Naive thymus-derived CD4-positive, alpha-beta T cell (primary cell): Measurements from ENCODE around the gene KDM3A. TPM values are rescaled to one million over a fixed set of nuclear protein-coding genes. Genes with fewer than 3 reads are reported as not detected.

Experiments used
- ATAC-seq: fragments of 150-1000 bp; cut with Tn5 transposase; 2 replicates; pipeline ENCODE4 v1.10.0; 2021; ENCODE audit warnings: mild to moderate bottlenecking, moderate library complexity
- CTCF ChIA-PET: fragments of 350-600 bp; sonication (Branson Sonifier 250); formaldehyde crosslinking; loops from one replicate; lab custom pipeline; 2021; ENCODE audit warnings: antibody characterized with exemption; lab: Charles Lee
- POLR2A ChIA-PET: fragments of 350-600 bp; sonication (Branson Sonifier 250); formaldehyde crosslinking; loops from one replicate; lab custom pipeline; 2021; ENCODE audit warnings: antibody characterized with exemption, inconsistent platforms; lab: Charles Lee
- DNase-seq, 9 donors: peaks; one replicate each; pipeline versions ENCODE4 v3.0.0 to v3.0.0-alpha.2; 2020 to 2022; ENCODE audit warnings: mixed read lengths in 1 of 9
- H3K27ac ChIP-seq: one replicate; pipeline ENCODE4 v1.7.0; 2013; ENCODE audit warnings: mild to moderate bottlenecking, low read depth, low read length, moderate library complexity
- H3K27me3 ChIP-seq, 2 donors: one replicate each; pipeline ENCODE4 v1.7.0; 2013; ENCODE audit warnings: low read length in 2 of 2, mild to moderate bottlenecking in 2 of 2, moderate library complexity in 2 of 2; ENCODE audit not compliant: control insufficient read depth in 2 of 2, insufficient read depth in 2 of 2
- H3K36me3 ChIP-seq, 3 experiments: 1 replicate in 2 of 3; 2 replicates in 1 of 3; pipeline ENCODE4 v1.7.0; 2013; ENCODE audit warnings: low read length in 3 of 3, mild to moderate bottlenecking in 3 of 3, moderate library complexity in 1 of 3; ENCODE audit not compliant: insufficient read depth in 3 of 3, control insufficient read depth in 2 of 3
- H3K4me1 ChIP-seq, 2 donors: one replicate each; pipeline ENCODE4 v1.7.0; 2013; ENCODE audit warnings: low read length in 2 of 2, mild to moderate bottlenecking in 2 of 2, moderate library complexity in 1 of 2; ENCODE audit not compliant: control insufficient read depth in 2 of 2, insufficient read depth in 2 of 2
- H3K4me3 ChIP-seq: 2 replicates; pipeline ENCODE4 v1.7.0; 2013; ENCODE audit warnings: mild to moderate bottlenecking, low read length
- H3K9me3 ChIP-seq, 3 experiments: 1 replicate in 2 of 3; 2 replicates in 1 of 3; pipeline ENCODE4 v1.7.0; 2013; ENCODE audit warnings: low read length in 3 of 3; ENCODE audit not compliant: control insufficient read depth in 2 of 3
- H3K27ac Mint-ChIP-seq, 9 donors: one replicate each; pipeline ENCODE4 v1.8.0; 2020 to 2022; ENCODE audit warnings: mixed read lengths in 9 of 9, mild to moderate bottlenecking in 8 of 9, moderate library complexity in 5 of 9, inconsistent platforms in 2 of 9
- H3K27me3 Mint-ChIP-seq, 5 donors: one replicate each; pipeline ENCODE4 v1.8.0; 2021 to 2022; ENCODE audit warnings: mixed read lengths in 5 of 5, mild to moderate bottlenecking in 1 of 5
- H3K36me3 Mint-ChIP-seq, 5 donors: one replicate each; pipeline ENCODE4 v1.8.0; 2020 to 2022; ENCODE audit warnings: mixed read lengths in 5 of 5, mild to moderate bottlenecking in 3 of 5, inconsistent platforms in 1 of 5
- H3K4me1 Mint-ChIP-seq, 7 donors: one replicate each; pipeline ENCODE4 v1.8.0; 2020 to 2022; ENCODE audit warnings: mixed read lengths in 7 of 7, mild to moderate bottlenecking in 3 of 7, inconsistent platforms in 1 of 7
- H3K4me3 Mint-ChIP-seq, 10 donors: one replicate each; pipeline ENCODE4 v1.8.0; 2020 to 2022; ENCODE audit warnings: mild to moderate bottlenecking in 10 of 10, mixed read lengths in 10 of 10, moderate library complexity in 6 of 10, inconsistent platforms in 2 of 10
- H3K9me3 Mint-ChIP-seq, 11 donors: one replicate each; pipeline ENCODE4 v1.8.0; 2020 to 2022; ENCODE audit warnings: mixed read lengths in 11 of 11, mild to moderate bottlenecking in 4 of 11, inconsistent platforms in 1 of 11, moderate library complexity in 1 of 11
- intact Hi-C, 2 donors: fragments of 100-400 bp; cut with micrococcal nuclease; formaldehyde crosslinking; loops; one replicate each; pipeline ENCODE4 v1.15.1; 2023
- polyA plus RNA-seq, 2 donors: library from polyadenylated mRNA; unstranded; fragments of 300-500 nt; fragmentation: Illumina TruSeq; gene quantifications; one replicate each; pipeline ENCODE4 v1.2.3, GENCODE V29; 2021
- total RNA-seq, 6 experiments: library from RNA in 5 of 6; stranded (reverse) in 5 of 6; gene quantifications; 1 replicate in 5 of 6; 2 replicates in 1 of 6; pipeline ENCODE4 v1.2.3 and lab custom pipeline; 2021 to 2026

The KDM3A gene
- total and polyA plus RNA-seq, 7 experiments from 2014 or later = 17.7 to 191 (median 145) TPM

DNA sequence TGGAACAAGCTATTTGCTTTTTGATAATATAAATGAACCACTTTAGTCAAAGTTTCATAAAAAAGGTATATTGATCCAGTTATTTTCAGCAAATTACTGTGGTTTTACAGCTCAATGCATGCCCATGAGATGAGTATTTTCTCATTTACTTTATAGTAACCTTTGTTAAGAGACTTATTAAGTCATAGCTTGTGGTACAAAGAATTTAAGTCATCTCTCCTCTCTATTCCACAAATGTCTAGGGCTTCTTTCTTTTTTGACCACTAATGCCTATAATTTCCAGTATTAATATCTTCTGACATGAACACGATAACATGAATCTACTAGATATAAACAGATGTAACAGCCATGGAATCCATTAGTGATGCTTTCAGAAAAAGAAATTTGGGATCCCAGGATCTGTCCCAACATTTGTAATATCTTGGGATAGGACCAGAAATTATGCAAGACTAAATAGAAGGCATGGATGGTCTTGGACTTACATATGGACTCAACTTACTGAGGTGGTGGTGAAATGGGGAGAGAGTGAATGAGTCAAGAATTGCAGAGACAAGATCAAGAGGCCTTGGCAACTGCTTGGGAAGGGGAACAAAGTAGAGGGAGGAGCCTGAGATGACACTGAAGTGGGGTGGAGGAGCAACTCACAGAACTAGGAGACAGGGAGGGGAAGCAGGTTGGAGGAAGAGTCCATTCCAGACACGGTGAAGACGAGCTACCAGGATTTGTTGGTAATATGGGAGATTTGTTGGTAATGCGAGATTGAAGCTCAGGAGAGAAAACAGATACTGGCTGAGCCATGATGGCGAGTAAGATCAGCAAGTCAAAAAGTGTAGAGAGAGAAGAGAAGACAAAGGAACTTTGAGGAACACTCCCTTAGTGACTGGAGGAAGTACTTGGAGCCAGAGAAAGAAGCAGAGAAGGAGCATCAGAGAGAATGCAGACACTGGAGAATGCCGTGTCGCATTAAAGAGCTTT, 42.4 kb upstream of the KDM3A start:
- Mint-ChIP-seq H3K27me3 (peaks cover 0 to 14% (median 5%) of the 10 kb centered on the region in 5 donors), H3K4me3 (no peak overlapping the region), H3K36me3 (peaks cover 0 to 10% (median 0%) of the 10 kb centered on the region in 5 donors), H3K9me3 (peaks cover 0 to 5% (median 0%) of the 10 kb centered on the region in 11 donors), H3K27ac (no peak overlapping the region), H3K4me1 (peaks cover 0 to 11% (median 5%) of the 10 kb centered on the region in 7 donors)
- intact Hi-C loops = no loop called here
- no peak for ATAC-seq
- DNase-seq = no peak
- H3K27ac ChIP-seq = no peak overlapping the region
- CTCF ChIA-PET = no interaction called here
- POLR2A ChIA-PET = no interaction called here
- H3K27me3 ChIP-seq = peaks cover 0 to 6% of the 10 kb centered on the region in 2 donors
- H3K4me3 ChIP-seq = no peak overlapping the region
- H3K4me1 ChIP-seq = peaks cover 0 to 6% of the 10 kb centered on the region in 2 donors
- no peaks in the 10 kb centered on the region for H3K9me3 ChIP-seq
- no peaks in the 10 kb centered on the region for H3K36me3 ChIP-seq

- Histone ChIP-seq H3K9me3 (no peaks in the 10 kb centered on the region), H3K27me3 (peaks cover 0 to 6% of the 10 kb centered on the region in 2 donors), H3K4me1 (no peaks in the 10 kb centered on the region), H3K4me3 (no peak overlapping the region), H3K27ac (no peak overlapping the region), H3K36me3 (no peaks in the 10 kb centered on the region)
- H3K4me1 Mint-ChIP-seq = peaks cover 0 to under 1% (median 0%) of the 10 kb centered on the region in 7 donors
- POLR2A ChIA-PET = interaction anchor here (0.9 kb wide), 1 partner anchor 41 kb away, joined by 7 read pairs; the partner anchor contains the start of gene KDM3A
- H3K27ac Mint-ChIP-seq = no peak overlapping the region
- no peak for DNase-seq
- CTCF ChIA-PET = no interaction called here
- peaks cover 0 to 14% (median 5%) of the 10 kb centered on the region in 5 donors for H3K27me3 Mint-ChIP-seq
- intact Hi-C loops = no loop called here
- no peak overlapping the region for H3K4me3 Mint-ChIP-seq
- H3K36me3 Mint-ChIP-seq = peaks cover 0 to 10% (median 0%) of the 10 kb centered on the region in 5 donors
- ATAC-seq = no peak
- H3K9me3 Mint-ChIP-seq = peaks cover 0 to 5% (median 0%) of the 10 kb centered on the region in 11 donors
These were observed 40.9 kb upstream of the KDM3A start for GRCh38 chr2:86400321-86400720.

DNA sequence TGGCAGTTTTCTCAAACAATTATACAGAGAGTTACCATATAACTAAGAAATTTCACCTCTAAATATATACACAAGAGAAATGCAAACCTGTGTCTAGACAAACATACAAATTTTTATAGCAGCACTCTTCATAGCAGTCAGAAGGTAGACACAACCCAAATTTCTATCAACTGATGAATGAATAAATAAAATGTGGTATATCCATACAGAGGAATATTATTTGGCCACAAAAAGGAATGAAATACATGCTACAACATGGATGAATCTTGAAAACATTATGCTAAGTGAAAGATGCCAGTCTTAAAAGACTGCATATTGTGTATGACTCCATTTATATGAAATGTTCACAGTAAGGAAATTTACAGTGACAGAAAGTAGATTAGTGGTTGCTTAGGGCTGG, 30.6 kb upstream of the KDM3A start:
- H3K36me3 ChIP-seq = no peaks in the 10 kb centered on the region
- no peaks in the 10 kb centered on the region for H3K27me3 ChIP-seq
- H3K27me3 Mint-ChIP-seq = peaks cover 10 to 41% (median 28%) of the 10 kb centered on the region in 5 donors
- H3K27ac ChIP-seq = no peak overlapping the region
- peaks cover 3 to 8% of the 10 kb centered on the region in 2 donors for H3K4me1 ChIP-seq
- no peak for ATAC-seq
- no peaks in the 10 kb centered on the region for H3K9me3 ChIP-seq
- peaks cover 0 to 5% (median 0%) of the 10 kb centered on the region in 5 donors for H3K36me3 Mint-ChIP-seq
- H3K27ac Mint-ChIP-seq = no peak overlapping the region
- POLR2A ChIA-PET = no interaction called here
- no peak for DNase-seq
- peaks cover 5 to 30% (median 21%) of the 10 kb centered on the region in 7 donors for H3K4me1 Mint-ChIP-seq
- peaks cover 0 to 13% (median 7%) of the 10 kb centered on the region in 11 donors for H3K9me3 Mint-ChIP-seq
- no peak overlapping the region for H3K4me3 ChIP-seq
- CTCF ChIA-PET = no interaction called here
- intact Hi-C loops = no loop called here
- no peak overlapping the region for H3K4me3 Mint-ChIP-seq

DNA sequence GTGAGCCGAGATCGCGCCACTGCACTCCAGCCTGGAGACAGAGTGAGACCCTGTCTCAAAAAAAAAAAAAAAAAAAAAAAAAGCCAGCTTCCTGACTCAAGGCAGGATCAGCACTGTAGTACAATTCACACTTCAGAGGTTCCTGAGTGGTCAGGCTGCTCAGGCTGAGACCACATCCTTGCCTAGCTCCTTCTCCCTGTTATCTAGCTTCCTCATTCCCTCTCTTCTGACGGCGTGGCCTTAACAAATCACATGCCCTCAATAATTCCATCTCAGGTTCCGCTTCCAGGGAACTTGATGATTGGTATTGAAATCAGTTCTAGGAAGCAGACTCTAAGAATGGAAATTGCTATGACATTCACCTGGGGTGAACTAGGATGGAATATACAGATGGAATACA, 29.8 kb upstream of the KDM3A start:
- Mint-ChIP-seq H3K9me3 (peaks cover 0 to 13% (median 7%) of the 10 kb centered on the region in 11 donors), H3K27me3 (peaks cover 10 to 45% (median 28%) of the 10 kb centered on the region in 5 donors), H3K36me3 (peaks cover 0 to 5% (median 0%) of the 10 kb centered on the region in 5 donors), H3K4me1 (peaks cover 5 to 25% (median 21%) of the 10 kb centered on the region in 7 donors), H3K27ac (no peak overlapping the region), H3K4me3 (no peak overlapping the region)
- Histone ChIP-seq H3K27ac (no peak overlapping the region), H3K36me3 (no peaks in the 10 kb centered on the region), H3K9me3 (no peaks in the 10 kb centered on the region), H3K27me3 (no peaks in the 10 kb centered on the region), H3K4me1 (peaks cover 3 to 8% of the 10 kb centered on the region in 2 donors), H3K4me3 (no peak overlapping the region)
- intact Hi-C loops = no loop called here
- ATAC-seq (no peak), DNase-seq (no peak)
- CTCF ChIA-PET = no interaction called here
- POLR2A ChIA-PET = no interaction called here

DNA sequence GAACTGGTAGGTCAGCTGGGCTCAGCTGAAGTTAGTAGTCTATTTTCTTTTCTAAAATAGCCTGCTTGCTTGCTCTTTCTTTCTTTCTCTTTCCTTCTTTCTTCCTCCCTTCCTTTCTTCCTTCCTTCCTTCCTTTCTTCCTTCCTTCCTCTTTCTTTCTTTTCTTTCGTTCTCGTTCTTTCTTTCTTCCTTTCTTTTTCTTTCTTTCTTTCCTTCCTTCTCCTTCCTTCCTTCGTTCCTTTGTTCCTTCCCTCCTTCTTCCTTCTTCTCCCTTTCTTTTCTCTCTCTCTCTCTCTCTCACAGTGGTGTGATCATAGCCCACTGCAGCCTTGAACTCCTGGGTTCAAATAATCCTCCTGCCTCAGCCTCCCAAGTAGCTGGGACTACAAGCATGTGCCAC, 29.2 kb upstream of the KDM3A start:
- peaks cover 3 to 8% of the 10 kb centered on the region in 2 donors for H3K4me1 ChIP-seq
- no peaks in the 10 kb centered on the region for H3K27me3 ChIP-seq
- H3K4me3 Mint-ChIP-seq = no peak overlapping the region
- ChIA-PET POLR2A (no interaction called here), CTCF (no interaction called here)
- peaks cover 0 to 13% (median 7%) of the 10 kb centered on the region in 11 donors for H3K9me3 Mint-ChIP-seq
- DNase-seq = no peak
- H3K36me3 Mint-ChIP-seq = peaks cover 0 to 5% (median 0%) of the 10 kb centered on the region in 5 donors
- no peaks in the 10 kb centered on the region for H3K36me3 ChIP-seq
- peaks cover 10 to 45% (median 28%) of the 10 kb centered on the region in 5 donors for H3K27me3 Mint-ChIP-seq
- intact Hi-C loops = no loop called here
- H3K4me1 Mint-ChIP-seq = peaks cover 5 to 21% (median 19%) of the 10 kb centered on the region in 7 donors
- no peak overlapping the region for H3K4me3 ChIP-seq
- no peak overlapping the region for H3K27ac Mint-ChIP-seq
- H3K27ac ChIP-seq = no peak overlapping the region
- no peaks in the 10 kb centered on the region for H3K9me3 ChIP-seq
- ATAC-seq = no peak

GRCh38 chr2:86413296-86414094, 27.7 kb upstream of the KDM3A start:
- Histone ChIP-seq H3K27me3 (no peaks in the 10 kb centered on the region), H3K9me3 (no peaks in the 10 kb centered on the region), H3K4me1 (no peaks in the 10 kb centered on the region), H3K4me3 (no peak overlapping the region), H3K36me3 (no peaks in the 10 kb centered on the region), H3K27ac (no peak overlapping the region)
- DNase-seq (no peak), ATAC-seq (no peak)
- peaks cover 0 to 13% (median 7%) of the 10 kb centered on the region in 11 donors for H3K9me3 Mint-ChIP-seq
- peaks cover 0 to 14% (median 7%) of the 10 kb centered on the region in 7 donors for H3K4me1 Mint-ChIP-seq
- ChIA-PET CTCF (interaction anchor here (0.7 kb wide), 1 partner anchor 283 kb away, joined by 4 read pairs; no protein-coding TSS in a partner anchor), POLR2A (interaction anchor here (0.6 to 1.1 kb wide), 2 partner anchors 27 to 1929 kb away, joined by 3 read pairs; partner anchors contain the start of gene KDM3A)
- intact Hi-C loops = no loop called here
- H3K27me3 Mint-ChIP-seq = peaks cover 10 to 45% (median 28%) of the 10 kb centered on the region in 5 donors
- peaks cover 0 to 5% (median 0%) of the 10 kb centered on the region in 5 donors for H3K36me3 Mint-ChIP-seq
- H3K27ac Mint-ChIP-seq = peak overlapping the region in 1 of 9 donors; percentile 28
- peak overlapping the region in 2 of 10 donors; percentile 4 to 18 for H3K4me3 Mint-ChIP-seq
